SU-DHL-6 (cell line): ENCODE data around the gene SLC17A9.

Experiments
- H2AFZ ChIP-seq: fragments of 200-600 bp; sonication (generic); 2 replicates; pipeline ENCODE4 v1.6.1; 2014; ENCODE audit warnings: low read depth, mild to moderate bottlenecking, moderate library complexity, mixed read lengths, antibody characterized with exemption, low read length; ENCODE audit not compliant: severe bottlenecking
- H3F3A ChIP-seq: fragments of 200-600 bp; shearing (Covaris generic); 2 replicates; pipeline ENCODE4 v1.6.0; 2016; ENCODE audit warnings: antibody characterized with exemption, mild to moderate bottlenecking; ENCODE audit not compliant: insufficient read depth
- H3K27ac ChIP-seq: fragments of 200-600 bp; sonication (generic); 2 replicates; pipeline ENCODE4 v1.5.1; 2016; ENCODE audit warnings: low read depth, mild to moderate bottlenecking, low read length, moderate library complexity, mixed read lengths
- H3K27me3 ChIP-seq: fragments of 200-600 bp; sonication (generic), shearing (Covaris generic); 2 replicates; pipeline ENCODE4 v1.6.0; 2014; ENCODE audit warnings: mild to moderate bottlenecking, low read length
- H3K36me3 ChIP-seq: fragments of 200-600 bp; sonication (generic); 2 replicates; pipeline ENCODE4 v1.6.1; 2014; ENCODE audit warnings: mild to moderate bottlenecking, low read length, mixed read lengths
- H3K4me2 ChIP-seq: fragments of 300-600, 200-600 bp; shearing (Covaris generic), sonication (generic); 2 replicates; pipeline ENCODE4 v1.6.0; 2014; ENCODE audit warnings: low read length, low read depth, mild to moderate bottlenecking; ENCODE audit not compliant: poor library complexity, severe bottlenecking
- H3K4me3 ChIP-seq: fragments of 200-600 bp; sonication (generic); 2 replicates; pipeline ENCODE4 v1.5.1; 2014; ENCODE audit warnings: antibody characterized with exemption, low read length, mild to moderate bottlenecking, mixed read lengths; ENCODE audit not compliant: insufficient read depth, poor library complexity, severe bottlenecking
- H3K79me2 ChIP-seq: fragments of 200-600 bp; sonication (generic); 2 replicates; pipeline ENCODE4 v1.6.1; 2014; ENCODE audit warnings: mild to moderate bottlenecking, low read length, moderate library complexity; ENCODE audit not compliant: insufficient read depth
- H3K9ac ChIP-seq: fragments of 200-600 bp; sonication (generic); 2 replicates; pipeline ENCODE4 v1.7.0; 2014; ENCODE audit warnings: mild to moderate bottlenecking, low read length
- H3K9me2 ChIP-seq: fragments of 200-600 bp; sonication (generic); replicated peaks from 2 replicates; pipeline ENCODE4 v1.6.1; 2014; ENCODE audit warnings: low read length; ENCODE audit not compliant: insufficient read depth
- H3K9me3 ChIP-seq: fragments of 200-600 bp; sonication (generic); 2 replicates; pipeline ENCODE4 v1.6.1; 2014; ENCODE audit warnings: low read length, mixed read lengths; ENCODE audit not compliant: insufficient read depth
- H4K20me1 ChIP-seq: fragments of 200-600 bp; sonication (generic); 2 replicates; pipeline ENCODE4 v1.6.1; 2014; ENCODE audit warnings: low read depth, mild to moderate bottlenecking, antibody characterized with exemption, low read length, moderate library complexity, mixed read lengths
- CTCF ChIP-seq: fragments of 200-600 bp; sonication (generic); IDR thresholded peaks from one replicate; pipeline ENCODE4 v1.5.1; 2017; ENCODE audit warnings: antibody characterized with exemption, mild to moderate bottlenecking, low read length, moderate library complexity; ENCODE audit not compliant: insufficient read depth, poor library complexity, severe bottlenecking
- EZH2phosphoT487 ChIP-seq: fragments of 200-600 bp; sonication (generic), shearing (Covaris generic); conservative IDR thresholded peaks from 2 replicates; pipeline ENCODE4 v1.6.1; 2018; ENCODE audit warnings: mild to moderate bottlenecking, antibody characterized with exemption, low read length, moderate library complexity, mixed read lengths

Gene SLC17A9

GRCh38 chr20:62990306-62990825 is 37.9 kb downstream of the SLC17A9 start:
- no peak overlapping the region for H3K4me2 ChIP-seq
- no peaks in the 10 kb centered on the region for H4K20me1 ChIP-seq
- H3K27me3 ChIP-seq, result no peaks in the 10 kb centered on the region
- H3K4me3 ChIP-seq, result no peak overlapping the region
- no peaks in the 10 kb centered on the region for H3K79me2 ChIP-seq
- no peak overlapping the region for H3K9ac ChIP-seq
- no peaks in the 10 kb centered on the region for H3K9me3 ChIP-seq
- TF ChIP-seq EZH2phosphoT487 (no peak), CTCF (no peak)
- no peaks in the 10 kb centered on the region for H3K36me3 ChIP-seq
- H3K9me2 ChIP-seq, result no peaks in the 10 kb centered on the region
- no peak overlapping the region for H3K27ac ChIP-seq
- no peak overlapping the region for H2AFZ ChIP-seq
- H3F3A ChIP-seq, result no peaks in the 10 kb centered on the region

DNA sequence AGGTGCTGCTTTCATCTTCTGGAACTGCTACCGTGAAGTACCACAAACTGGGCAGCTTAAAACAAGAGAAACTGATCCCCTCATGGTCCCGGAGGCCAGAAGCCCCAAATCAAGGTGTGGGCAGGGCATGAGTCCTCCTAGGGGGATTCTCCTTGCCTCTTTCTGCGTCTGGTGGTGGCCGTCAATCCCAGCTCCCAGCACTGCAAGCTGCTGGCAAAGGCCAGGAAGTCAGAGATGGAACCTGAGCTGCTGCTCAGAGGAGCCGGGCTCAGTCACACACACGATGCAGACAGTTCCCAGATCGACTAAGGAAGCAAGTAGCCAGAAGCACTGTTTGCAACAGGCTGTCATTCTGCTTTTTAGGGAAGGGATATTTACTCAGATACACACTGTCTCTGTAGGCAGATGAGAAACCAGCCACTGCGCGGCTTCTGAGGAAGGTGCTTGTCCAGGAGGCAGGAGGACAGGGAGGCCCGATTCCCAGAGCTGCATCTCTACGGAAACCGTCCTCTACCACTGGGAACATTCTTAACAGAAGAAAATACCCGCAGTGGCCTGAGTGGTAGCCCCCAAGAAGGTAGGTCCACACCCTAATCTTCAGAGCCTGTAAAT is 38.8 kb downstream of the SLC17A9 start:
- no peaks in the 10 kb centered on the region for H3K9me3 ChIP-seq
- no peak overlapping the region for H3K4me3 ChIP-seq
- no peak overlapping the region for H3K9ac ChIP-seq
- TF ChIP-seq EZH2phosphoT487 (no peak), CTCF (no peak)
- no peak overlapping the region for H3K27ac ChIP-seq
- no peaks in the 10 kb centered on the region for H3K36me3 ChIP-seq
- no peaks in the 10 kb centered on the region for H3K27me3 ChIP-seq
- H2AFZ ChIP-seq, result no peak overlapping the region
- no peaks in the 10 kb centered on the region for H3K79me2 ChIP-seq
- no peaks in the 10 kb centered on the region for H3F3A ChIP-seq
- no peaks in the 10 kb centered on the region for H3K9me2 ChIP-seq
- no peak overlapping the region for H3K4me2 ChIP-seq
- H4K20me1 ChIP-seq, result no peaks in the 10 kb centered on the region

- Histone ChIP-seq H3K9ac (no peak overlapping the region), H3K4me3 (no peak overlapping the region), H4K20me1 (no peaks in the 10 kb centered on the region), H2AFZ (no peak overlapping the region), H3K9me3 (no peaks in the 10 kb centered on the region), H3K9me2 (no peaks in the 10 kb centered on the region), H3K27ac (no peak overlapping the region), H3K36me3 (no peaks in the 10 kb centered on the region), H3K4me2 (no peak overlapping the region), H3K79me2 (no peaks in the 10 kb centered on the region), H3K27me3 (no peaks in the 10 kb centered on the region), H3F3A (no peaks in the 10 kb centered on the region)
- TF ChIP-seq EZH2phosphoT487 (no peak), CTCF (no peak)
These were observed 39.4 kb downstream of the SLC17A9 start for GRCh38 chr20:62991863-62992262.
